HG02759 (cell line): ENCODE measurements around the gene NOXO1.

Source experiments
- ATAC-seq: cut with Tn5 transposase; IDR thresholded peaks from one replicate; pipeline ENCODE4 v1.9.1; 2021; ENCODE audit warnings: mild to moderate bottlenecking, moderate library complexity; ENCODE audit not compliant: unreplicated experiment

NOXO1 gene

DNA sequence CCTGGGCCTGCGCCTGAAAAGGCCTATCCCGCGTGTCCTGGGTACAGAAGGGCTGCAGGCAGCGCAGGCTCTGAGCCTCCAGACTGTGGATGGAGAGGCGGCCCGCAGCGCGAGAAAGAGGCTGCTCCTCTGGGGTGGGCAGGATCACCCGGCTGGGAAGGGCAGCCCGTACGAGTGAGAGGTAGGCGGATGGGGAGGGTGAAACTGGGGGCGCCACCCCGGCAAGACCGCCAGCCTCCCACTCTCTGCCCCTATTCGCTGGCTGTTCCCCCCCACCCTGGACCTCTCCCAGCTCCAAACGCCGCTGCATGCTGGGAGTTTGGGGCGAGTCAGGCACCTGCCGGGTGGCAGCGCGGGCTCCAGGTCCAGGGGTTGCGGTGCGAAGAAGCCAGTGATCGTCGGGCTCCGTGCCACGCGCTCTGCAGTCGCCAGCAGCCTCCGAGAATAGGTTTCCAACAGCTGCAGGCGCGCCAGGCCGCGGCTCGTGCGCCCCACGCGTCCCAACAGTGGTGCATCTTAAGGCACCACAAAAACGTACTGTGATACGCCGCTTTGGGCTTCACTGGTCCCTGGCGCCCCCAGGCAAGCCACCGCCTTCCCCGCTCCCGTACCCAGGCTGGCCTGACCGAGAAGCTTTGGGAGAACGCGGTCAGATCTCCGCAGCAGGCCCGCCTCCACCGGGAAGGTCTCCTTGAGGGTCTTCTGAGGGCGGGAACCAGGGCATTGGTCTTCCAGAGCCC is 1.1 kb downstream of the NOXO1 start:
- no peak for ATAC-seq

DNA sequence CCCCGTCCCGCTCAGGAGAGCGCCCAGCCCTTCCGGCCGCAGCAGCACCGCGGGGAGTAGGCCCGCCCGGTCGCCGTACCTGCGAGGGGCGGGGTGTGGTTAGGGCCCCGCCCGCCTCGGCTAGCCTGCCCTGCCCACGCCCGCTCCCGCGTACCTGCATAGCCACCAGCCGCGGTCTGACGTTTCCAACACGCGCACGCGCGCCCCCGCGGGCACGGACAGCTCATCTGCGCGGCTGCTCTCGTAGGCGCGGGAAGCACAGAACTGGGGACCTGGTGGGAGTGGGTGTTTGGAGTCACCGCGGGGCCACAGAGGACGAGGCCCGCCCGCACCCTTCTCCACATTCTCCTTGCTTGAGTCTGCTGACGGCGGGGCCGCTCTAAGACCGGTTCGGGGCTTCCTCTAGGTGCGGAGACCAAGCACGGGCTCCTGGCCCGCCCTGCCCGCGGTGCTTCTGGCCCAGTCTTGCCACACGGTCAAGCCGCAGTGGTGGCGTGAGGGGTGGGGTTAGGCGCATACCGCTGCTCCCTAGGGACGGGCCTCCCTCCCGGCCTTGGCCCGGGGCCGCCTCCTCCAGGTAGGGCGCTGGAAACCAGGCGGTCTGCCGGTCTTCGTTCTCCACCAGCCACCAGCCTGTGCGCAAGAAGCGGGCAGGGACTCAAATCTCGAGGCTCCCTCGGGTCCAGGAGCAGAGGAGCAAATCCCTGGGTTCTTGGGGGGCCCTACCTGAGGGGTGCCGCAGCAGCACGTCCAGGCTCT is 1.8 kb downstream of the NOXO1 start:
- no peak for ATAC-seq

- ATAC-seq, result no peak
Measured at GRCh38 chr16:1978476-1979120, 2.7 kb downstream of the NOXO1 start.

- ATAC-seq, result no peak
Measured at GRCh38 chr16:1977875-1978268, 3.4 kb downstream of the NOXO1 start.

- ATAC-seq, result no peak
Measured at GRCh38 chr16:1976951-1977874, 4.1 kb downstream of the NOXO1 start.

- ATAC-seq, result no peak
Measured at GRCh38 chr16:1976216-1976520, 5.1 kb downstream of the NOXO1 start.

DNA sequence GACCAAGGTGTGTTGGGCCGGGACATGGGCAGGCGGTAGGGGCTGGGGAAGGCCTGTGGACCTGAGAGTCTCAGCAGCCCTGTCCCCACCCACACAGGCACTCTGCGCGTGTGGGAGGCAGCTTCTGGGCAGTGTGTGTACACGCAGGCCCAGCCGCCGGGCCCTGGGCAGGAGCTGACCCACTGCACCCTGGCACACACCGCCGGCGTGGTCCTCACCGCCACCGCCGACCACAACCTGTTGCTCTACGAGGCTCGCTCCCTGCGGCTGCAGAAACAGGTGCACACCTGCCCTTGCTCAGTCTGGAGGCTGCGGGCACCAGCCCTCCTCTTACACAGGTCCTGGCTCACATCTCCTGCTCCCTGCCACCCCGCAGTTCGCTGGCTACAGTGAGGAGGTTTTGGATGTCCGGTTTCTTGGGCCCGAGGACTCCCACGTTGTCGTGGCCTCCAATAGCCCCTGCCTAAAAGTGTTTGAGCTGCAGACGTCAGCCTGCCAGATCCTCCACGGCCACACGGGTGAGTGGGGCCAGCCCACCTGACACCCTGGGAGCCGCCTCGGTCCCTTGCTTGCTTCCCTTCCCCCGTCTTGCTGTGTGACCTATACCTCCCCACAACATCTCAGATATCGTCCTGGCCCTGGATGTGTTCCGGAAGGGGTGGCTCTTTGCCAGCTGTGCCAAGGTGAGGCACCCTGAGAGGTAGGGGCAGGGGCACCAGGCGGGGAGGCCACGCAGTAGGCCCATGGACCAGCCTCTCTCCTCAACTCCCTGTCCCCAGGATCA is 5.6 kb downstream of the NOXO1 start:
- ATAC-seq, result no peak

DNA sequence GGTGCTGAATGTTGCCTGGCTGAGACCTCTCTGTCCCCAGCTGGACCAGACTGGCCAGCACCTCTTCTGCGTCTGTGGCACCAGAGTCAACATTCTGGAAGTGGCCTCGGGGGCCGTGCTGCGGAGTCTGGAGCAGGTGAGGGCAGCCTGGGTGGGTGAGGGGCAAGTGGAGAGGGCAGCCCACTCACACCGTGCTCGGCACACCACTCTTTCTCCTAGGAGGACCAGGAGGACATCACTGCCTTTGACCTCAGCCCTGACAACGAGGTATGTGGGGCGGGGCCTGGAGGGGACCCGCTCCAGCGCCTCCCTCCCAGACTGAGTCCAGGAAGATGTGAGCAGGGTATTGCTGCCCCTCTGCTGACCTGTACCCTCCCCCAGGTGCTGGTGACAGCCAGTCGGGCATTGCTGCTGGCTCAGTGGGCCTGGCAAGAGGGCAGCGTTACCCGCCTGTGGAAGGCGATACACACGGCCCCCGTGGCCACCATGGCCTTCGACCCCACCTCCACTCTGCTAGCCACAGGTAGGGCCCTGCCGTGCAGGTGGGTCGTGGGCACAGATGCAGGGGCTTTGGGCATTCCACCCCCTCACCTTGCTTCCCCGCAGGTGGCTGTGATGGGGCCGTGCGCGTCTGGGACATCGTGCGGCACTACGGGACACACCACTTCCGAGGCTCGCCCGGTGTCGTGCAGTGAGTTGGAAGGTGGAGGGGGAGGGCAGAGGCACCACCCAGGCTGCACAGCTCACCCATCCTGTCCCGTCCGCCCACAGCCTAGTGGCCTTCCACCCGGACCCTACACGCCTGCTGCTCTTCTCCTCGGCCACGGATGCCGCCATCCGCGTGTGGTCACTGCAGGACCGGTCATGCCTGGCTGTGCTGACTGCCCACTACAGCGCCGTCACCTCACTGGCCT is 6.9 kb downstream of the NOXO1 start:
- ATAC-seq, result no peak

GRCh38 chr16:1973461-1974156 is 7.7 kb downstream of the NOXO1 start:
- ATAC-seq, result no peak

GRCh38 chr16:1972490-1972877 is 8.8 kb downstream of the NOXO1 start:
- ATAC-seq, result no peak

GRCh38 chr16:1971796-1972489 is 9.3 kb downstream of the NOXO1 start, which contains the start of gene TBL3:
Gene TBL3, plus strand, starts transcription at chr16:1972053. Its CDS starts 112 bp downstream, at chr16:1972165.
- ATAC-seq, result peak; percentile 89

- ATAC-seq, result no peak
Measured at GRCh38 chr16:1968146-1968953, 12.9 kb downstream of the NOXO1 start.

DNA sequence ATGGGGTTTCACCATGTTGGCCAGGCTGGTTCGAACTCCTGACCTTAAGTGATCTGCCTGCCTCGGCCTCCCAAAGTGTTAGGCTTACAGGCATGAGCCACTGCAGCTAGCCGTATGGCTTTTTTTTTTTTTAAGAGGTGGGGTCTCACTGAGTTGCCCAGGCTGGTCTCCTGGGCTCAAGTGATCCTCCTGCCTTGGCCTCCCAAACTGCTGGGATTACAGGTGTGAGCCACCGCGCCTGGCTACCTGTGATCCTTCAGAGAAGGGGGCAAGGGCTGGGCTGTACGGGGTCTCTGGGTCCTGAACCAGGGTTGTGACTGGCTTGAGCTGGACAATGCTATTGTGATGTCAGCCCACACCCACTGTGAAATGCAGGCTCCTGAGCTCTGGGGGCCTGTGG is 14.8 kb downstream of the NOXO1 start, which contains the start of gene RNF151:
Gene RNF151, plus strand, starts transcription at position 397 of the 400 bp plus-strand sequence. CDS start 26 bp downstream, outside the sequence.
- ATAC-seq, result no peak

DNA sequence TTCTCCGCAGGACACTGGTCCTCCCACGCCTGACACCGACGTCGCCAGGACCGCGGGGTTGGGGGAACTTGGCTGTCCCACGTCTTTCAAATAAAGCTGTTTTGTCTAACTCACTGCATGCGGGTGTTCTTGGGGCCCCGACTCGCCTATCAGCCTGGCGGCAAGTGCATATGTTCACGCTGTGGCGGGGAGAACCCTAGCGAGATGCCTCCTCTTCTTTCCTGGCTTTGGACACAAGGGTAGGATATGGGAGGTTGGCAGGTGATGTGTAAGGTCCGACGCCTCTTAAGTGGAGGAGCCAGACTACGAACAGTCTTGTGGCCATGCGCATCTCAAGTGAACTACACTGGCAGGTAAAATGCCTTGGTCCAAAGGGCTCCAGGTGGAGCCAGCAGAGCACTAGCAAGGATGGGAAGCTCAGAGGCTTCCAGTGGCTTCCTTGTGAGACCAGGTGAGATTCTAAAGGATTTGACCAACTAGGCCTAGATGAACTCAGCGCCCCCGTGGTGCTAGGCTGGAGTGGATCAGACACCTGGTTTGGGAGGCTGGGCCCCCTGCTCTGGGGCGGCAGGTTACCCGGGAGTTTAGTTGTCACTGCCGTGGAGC is 15.8 kb downstream of the NOXO1 start:
- no peak for ATAC-seq

GRCh38 chr16:1964506-1965395 is 16.5 kb downstream of the NOXO1 start, which contains the start of gene RPS2:
Gene RPS2, minus strand, starts transcription at chr16:1964826. Its CDS starts 201 bp downstream, at chr16:1964625.
- peak; percentile 87 for ATAC-seq
